Gastrocnemius medialis (tissue), 4 donors: Measurements from ENCODE around the gene TM4SF5.

Experiments
- CTCF ChIP-seq, 5 experiments: fragments of 450-650 bp in 3 of 5; fragments of 200-600 bp in 2 of 5; sonication (generic) in 2 of 5; IDR thresholded peaks in 4 of 5; conservative IDR thresholded peaks in 1 of 5; 1 replicate in 4 of 5; 2 replicates in 1 of 5; pipeline ENCODE4 v1.5.1; 2016 to 2019; ENCODE audit warnings: antibody characterized with exemption in 5 of 5, mild to moderate bottlenecking in 3 of 5, moderate library complexity in 3 of 5
- POLR2A ChIP-seq, 2 donors: fragments of 450-650 bp; IDR thresholded peaks; one replicate each; pipeline ENCODE4 v1.6.1; 2017; ENCODE audit warnings: antibody characterized with exemption in 2 of 2, mild to moderate bottlenecking in 2 of 2, moderate library complexity in 2 of 2

GRCh38 chr17:4728124-4728523 lies 43.6 kb upstream of the TM4SF5 start:
- TF ChIP-seq CTCF (IDR thresholded peaks at IDR 0.05 in 4 of 5, conservative IDR thresholded peaks at IDR 0.05 in 1 of 5) (no peak), POLR2A (IDR thresholded peaks at IDR 0.05) (no peak)
